ENCODE results near the gene LDLRAD2. TPM values are rescaled to one million over a fixed set of nuclear protein-coding genes. Genes with fewer than 3 reads are reported as not detected.

Gene LDLRAD2
- total RNA-seq, 3 donors from 2014 or later, result 0.33 TPM; not detected in 2

GRCh38 chr1:21841852-21842466 lies 29.9 kb downstream of the LDLRAD2 start:
- Histone ChIP-seq H3K36me3 (no peaks in the 10 kb centered on the region), H3K4me1 (no peaks in the 10 kb centered on the region), H3K27me3 (no peaks in the 10 kb centered on the region), H3K27ac (no peak overlapping the region), H3K9me3 (no peaks in the 10 kb centered on the region), H3K4me3 (no peak overlapping the region)
- intact Hi-C loops (cut with DNase I; ENCODE audit: low total_unique reads), result no loop called here
- DNase-seq (ENCODE audit: low spot score in 2 of 2), result no peak
- TF ChIP-seq POLR2AphosphoS5 (IDR thresholded peaks at IDR 0.05) (no peak), POLR2A (IDR thresholded peaks at IDR 0.05) (no peak)

- no peak for DNase-seq (ENCODE audit: low spot score in 2 of 2)
- H3K27ac ChIP-seq, result no peak overlapping the region
- no peaks in the 10 kb centered on the region for H3K36me3 ChIP-seq
- TF ChIP-seq CTCF (IDR thresholded peaks at IDR 0.05) (no peak), POLR2A (IDR thresholded peaks at IDR 0.05) (no peak), POLR2AphosphoS5 (IDR thresholded peaks at IDR 0.05) (no peak)
- H3K4me3 ChIP-seq, result no peak overlapping the region
- no peaks in the 10 kb centered on the region for H3K27me3 ChIP-seq
- intact Hi-C loops (cut with DNase I; ENCODE audit: low total_unique reads), result no loop called here
- no peaks in the 10 kb centered on the region for H3K9me3 ChIP-seq
- no peaks in the 10 kb centered on the region for H3K4me1 ChIP-seq
Observed at GRCh38 chr1:21842606-21843162, 30.6 kb downstream of the LDLRAD2 start.

- Histone ChIP-seq H3K27me3 (no peaks in the 10 kb centered on the region), H3K9me3 (no peaks in the 10 kb centered on the region), H3K4me1 (no peaks in the 10 kb centered on the region), H3K4me3 (no peak overlapping the region), H3K36me3 (no peaks in the 10 kb centered on the region), H3K27ac (no peak overlapping the region)
- intact Hi-C loops (cut with DNase I; ENCODE audit: low total_unique reads), result no loop called here
- DNase-seq (ENCODE audit: low spot score in 2 of 2), result no peak
- no peak for TF ChIP-seq CTCF (IDR thresholded peaks at IDR 0.05)
- TF ChIP-seq POLR2AphosphoS5 (IDR thresholded peaks at IDR 0.05), result no peak
- no peak for TF ChIP-seq POLR2A (IDR thresholded peaks at IDR 0.05)
Observed at GRCh38 chr1:21843208-21843607, 31.1 kb downstream of the LDLRAD2 start.

- DNase-seq (ENCODE audit: low spot score in 2 of 2), result no peak
- Histone ChIP-seq H3K9me3 (no peaks in the 10 kb centered on the region), H3K4me3 (no peak overlapping the region), H3K27me3 (no peaks in the 10 kb centered on the region), H3K4me1 (no peaks in the 10 kb centered on the region), H3K27ac (no peak overlapping the region), H3K36me3 (no peaks in the 10 kb centered on the region)
- TF ChIP-seq POLR2AphosphoS5 (IDR thresholded peaks at IDR 0.05) (no peak), CTCF (IDR thresholded peaks at IDR 0.05) (no peak), POLR2A (IDR thresholded peaks at IDR 0.05) (no peak)
- intact Hi-C loops (cut with DNase I; ENCODE audit: low total_unique reads), result no loop called here
Observed at GRCh38 chr1:21843996-21844395, 31.9 kb downstream of the LDLRAD2 start.

- no peaks in the 10 kb centered on the region for H3K4me1 ChIP-seq
- no peaks in the 10 kb centered on the region for H3K36me3 ChIP-seq
- no peak overlapping the region for H3K27ac ChIP-seq
- no peaks in the 10 kb centered on the region for H3K27me3 ChIP-seq
- TF ChIP-seq POLR2AphosphoS5 (IDR thresholded peaks at IDR 0.05) (no peak), CTCF (IDR thresholded peaks at IDR 0.05) (no peak), POLR2A (IDR thresholded peaks at IDR 0.05) (no peak)
- no peak overlapping the region for H3K4me3 ChIP-seq
- H3K9me3 ChIP-seq, result no peaks in the 10 kb centered on the region
- intact Hi-C loops (cut with DNase I; ENCODE audit: low total_unique reads), result no loop called here
- no peak for DNase-seq (ENCODE audit: low spot score in 2 of 2)
Observed at GRCh38 chr1:21845646-21846641, 33.9 kb downstream of the LDLRAD2 start.
